Activated CD4-positive, alpha-beta T cell treated with anti-CD3 and anti-CD28 coated beads, Interleukin-2, amount 10 ng/mL, durations not matched to agents 24 days and 14 days (primary cell): ENCODE results near the gene MS4A10. TPM values are rescaled to one million over a fixed set of nuclear protein-coding genes. Genes with fewer than 3 reads are reported as not detected.

Experiments used
- DNase-seq: peaks from one replicate; pipeline ENCODE4 v3.0.0; 2022
- H3K27ac Mint-ChIP-seq: one replicate; pipeline ENCODE4 v1.8.0; 2022; ENCODE audit warnings: mild to moderate bottlenecking, mixed read lengths
- H3K27me3 Mint-ChIP-seq: one replicate; pipeline ENCODE4 v1.8.0; 2022; ENCODE audit warnings: mixed read lengths
- H3K36me3 Mint-ChIP-seq: one replicate; pipeline ENCODE4 v1.8.0; 2022; ENCODE audit warnings: low read depth, mild to moderate bottlenecking, mixed read lengths
- H3K4me1 Mint-ChIP-seq: one replicate; pipeline ENCODE4 v1.8.0; 2021; ENCODE audit warnings: mixed read lengths
- H3K4me3 Mint-ChIP-seq: one replicate; pipeline ENCODE4 v1.8.0; 2022; ENCODE audit warnings: mild to moderate bottlenecking, moderate library complexity, mixed read lengths
- H3K9me3 Mint-ChIP-seq: one replicate; pipeline ENCODE4 v1.8.0; 2021; ENCODE audit warnings: mixed read lengths
- intact Hi-C: fragments of 100-400 bp; cut with micrococcal nuclease; formaldehyde crosslinking; loops from one replicate; pipeline ENCODE4 v1.15.1; 2023
- total RNA-seq: library from RNA; stranded (reverse); gene quantifications from 2 replicates; pipeline ENCODE4 v1.2.3, GENCODE V29; 2022

The MS4A10 gene
- total RNA-seq, 1 donor from 2014 or later: not detected

- no peak overlapping the region for H3K27ac Mint-ChIP-seq
- intact Hi-C loops: no loop called here
- H3K4me3 Mint-ChIP-seq: no peak overlapping the region
- DNase-seq: no peak
- H3K36me3 Mint-ChIP-seq: peaks cover 53% of the 10 kb centered on the region
- H3K4me1 Mint-ChIP-seq: peaks cover 26% of the 10 kb centered on the region
- H3K9me3 Mint-ChIP-seq: no peaks in the 10 kb centered on the region
- H3K27me3 Mint-ChIP-seq: no peaks in the 10 kb centered on the region
These were observed 62.8 kb downstream of the MS4A10 start for GRCh38 chr11:60847896-60848295.

GRCh38 chr11:60848714-60849151 is 63.6 kb downstream of the MS4A10 start:
- peaks cover 21% of the 10 kb centered on the region for H3K4me1 Mint-ChIP-seq
- no peaks in the 10 kb centered on the region for H3K9me3 Mint-ChIP-seq
- H3K4me3 Mint-ChIP-seq: no peak overlapping the region
- H3K27me3 Mint-ChIP-seq: no peaks in the 10 kb centered on the region
- no peak overlapping the region for H3K27ac Mint-ChIP-seq
- no peak for DNase-seq
- intact Hi-C loops: no loop called here
- H3K36me3 Mint-ChIP-seq: peaks cover 50% of the 10 kb centered on the region

- DNase-seq: no peak
- Mint-ChIP-seq H3K4me1 (peaks cover 9% of the 10 kb centered on the region), H3K9me3 (no peaks in the 10 kb centered on the region), H3K27me3 (no peaks in the 10 kb centered on the region), H3K36me3 (peaks cover 39% of the 10 kb centered on the region), H3K27ac (no peak overlapping the region), H3K4me3 (no peak overlapping the region)
- intact Hi-C loops: no loop called here
These were observed 64.7 kb downstream of the MS4A10 start for GRCh38 chr11:60849641-60850520.

Other genes starting within 250 kb of the MS4A10 start
- gene MS4A8, start 85.7 kb upstream of the MS4A10 start, total RNA-seq: not detected in 2 replicates
- gene MS4A18, start 60.6 kb upstream of the MS4A10 start, total RNA-seq: not detected in 2 replicates
- gene MS4A15, start 28.5 kb upstream of the MS4A10 start, total RNA-seq: not detected in 2 replicates
- 90.0 and 91.3 TPM in 2 replicates for gene CCDC86, start 56.8 kb downstream of the MS4A10 start, total RNA-seq
- 0.14 and 0.19 TPM in 2 replicates for gene PTGDR2, start 70.6 kb downstream of the MS4A10 start, total RNA-seq
- gene ZP1, start 82.2 kb downstream of the MS4A10 start, total RNA-seq: not detected in 2 replicates
- gene PRPF19, start 121.3 kb downstream of the MS4A10 start, total RNA-seq: 219 TPM in 2 replicates
- 144 and 147 TPM in 2 replicates for gene TMEM109, start 128.8 kb downstream of the MS4A10 start, total RNA-seq
- 2.3 and 3.5 TPM in 2 replicates for gene TMEM132A, start 139.1 kb downstream of the MS4A10 start, total RNA-seq
- 3.0 and 4.0 TPM in 2 replicates for gene SLC15A3, start 166.8 kb downstream of the MS4A10 start, total RNA-seq
- gene CD6, start 186.3 kb downstream of the MS4A10 start, total RNA-seq: 416 and 421 TPM in 2 replicates